CD8-positive, alpha-beta memory T cell (primary cell): ENCODE measurements around the gene AOAH. TPM values are rescaled to one million over a fixed set of nuclear protein-coding genes. Genes with fewer than 3 reads are reported as not detected.
A peak's percentile ranks its signal among the peaks of the same experiment; 100 is the strongest.

ENCODE experiments used
- CTCF ChIA-PET: fragments of 350-600 bp; sonication (Branson Sonifier 250); formaldehyde crosslinking; loops from one replicate; lab custom pipeline; 2021; ENCODE audit warnings: antibody characterized with exemption; lab: Charles Lee
- POLR2A ChIA-PET: fragments of 350-600 bp; sonication (Branson Sonifier 250); formaldehyde crosslinking; loops from one replicate; lab custom pipeline; 2021; ENCODE audit warnings: antibody characterized with exemption; lab: Charles Lee
- DNase-seq, 5 donors: peaks; one replicate each; pipeline versions ENCODE4 v3.0.0 to v3.0.0-alpha.2; 2020 to 2022; ENCODE audit warnings: mixed read lengths in 1 of 5
- H3K27ac ChIP-seq: one replicate; pipeline ENCODE4 v1.7.0; 2013; ENCODE audit warnings: low read depth, mild to moderate bottlenecking, low read length, moderate library complexity
- H3K27me3 ChIP-seq: 2 replicates; pipeline ENCODE4 v1.7.0; 2013; ENCODE audit warnings: low read length, mild to moderate bottlenecking; ENCODE audit not compliant: insufficient read depth, poor library complexity, severe bottlenecking
- H3K36me3 ChIP-seq: 2 replicates; pipeline ENCODE4 v1.7.0; 2013; ENCODE audit warnings: mild to moderate bottlenecking, low read length, moderate library complexity; ENCODE audit not compliant: insufficient read depth
- H3K4me1 ChIP-seq: 2 replicates; pipeline ENCODE4 v1.7.0; 2013; ENCODE audit warnings: mild to moderate bottlenecking, low read length, moderate library complexity; ENCODE audit not compliant: insufficient read depth
- H3K4me3 ChIP-seq: 2 replicates; pipeline ENCODE4 v1.7.0; 2013; ENCODE audit warnings: mild to moderate bottlenecking, low read length
- H3K9me3 ChIP-seq: 2 replicates; pipeline ENCODE4 v1.7.0; 2013; ENCODE audit warnings: mild to moderate bottlenecking, low read length
- H3K27ac Mint-ChIP-seq, 8 donors: one replicate each; pipeline ENCODE4 v1.8.0; 2020 to 2021; ENCODE audit warnings: mixed read lengths in 8 of 8, mild to moderate bottlenecking in 6 of 8, inconsistent platforms in 3 of 8, moderate library complexity in 3 of 8
- H3K27me3 Mint-ChIP-seq, 2 donors: one replicate each; pipeline ENCODE4 v1.8.0; 2020 to 2021; ENCODE audit warnings: mixed read lengths in 2 of 2, mild to moderate bottlenecking in 1 of 2, moderate library complexity in 1 of 2
- H3K36me3 Mint-ChIP-seq, 3 donors: one replicate each; pipeline ENCODE4 v1.8.0; 2020 to 2021; ENCODE audit warnings: mixed read lengths in 3 of 3, inconsistent platforms in 1 of 3, mild to moderate bottlenecking in 1 of 3
- H3K4me1 Mint-ChIP-seq, 3 donors: one replicate each; pipeline ENCODE4 v1.8.0; 2020 to 2021; ENCODE audit warnings: mixed read lengths in 3 of 3, inconsistent platforms in 1 of 3, mild to moderate bottlenecking in 1 of 3
- H3K4me3 Mint-ChIP-seq, 7 donors: one replicate each; pipeline ENCODE4 v1.8.0; 2020 to 2021; ENCODE audit warnings: mixed read lengths in 7 of 7, mild to moderate bottlenecking in 6 of 7, moderate library complexity in 4 of 7, inconsistent platforms in 2 of 7
- H3K9me3 Mint-ChIP-seq, 5 donors: one replicate each; pipeline ENCODE4 v1.8.0; 2020 to 2022; ENCODE audit warnings: mixed read lengths in 5 of 5, mild to moderate bottlenecking in 3 of 5, moderate library complexity in 2 of 5, inconsistent platforms in 1 of 5
- polyA plus RNA-seq: library from polyadenylated mRNA; unstranded; fragments of 300-500 nt; fragmentation: Illumina TruSeq; gene quantifications from one replicate; pipeline ENCODE4 v1.2.3, GENCODE V29; 2021
- total RNA-seq, 2 experiments: library from RNA; stranded (reverse); gene quantifications; one replicate each; pipeline ENCODE4 v1.2.3, GENCODE V29; 2021

The AOAH gene
- total and polyA plus RNA-seq, 3 experiments from 2014 or later = 25.0 to 59.2 (median 26.4) TPM

DNA sequence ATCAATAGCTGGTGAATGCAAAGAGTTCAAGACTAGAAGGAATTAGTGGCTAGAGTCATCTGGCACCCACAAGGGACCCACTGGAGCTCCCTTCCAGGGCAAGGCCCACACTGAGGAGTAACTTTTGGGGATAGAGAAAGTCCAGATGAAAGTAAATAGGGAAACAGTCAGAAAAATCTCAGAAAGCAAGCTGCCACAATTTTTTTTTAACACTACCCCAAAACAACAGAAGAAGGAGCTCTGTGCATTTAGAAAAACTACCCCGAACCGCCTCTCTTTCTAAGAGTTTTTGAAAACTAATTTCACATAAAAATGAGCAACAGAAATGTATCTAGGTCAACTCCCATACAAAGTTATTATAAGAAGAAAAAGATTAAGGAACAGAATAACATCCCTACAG is 42.2 kb downstream of the AOAH start:
- ChIA-PET POLR2A (no interaction called here), CTCF (interaction anchor here (0.5 to 2.9 kb wide), 7 partner anchors 11 to 576 kb away, joined by 3 to 24 read pairs (median 4); no protein-coding TSS in a partner anchor)
- no peak overlapping the region for H3K27ac ChIP-seq
- H3K36me3 ChIP-seq = no peaks in the 10 kb centered on the region
- peaks cover 30% of the 10 kb centered on the region for H3K4me1 ChIP-seq
- H3K9me3 ChIP-seq = no peaks in the 10 kb centered on the region
- H3K27me3 Mint-ChIP-seq = peaks cover 0 to 3% of the 10 kb centered on the region in 2 donors
- peaks cover 59 to 83% (median 78%) of the 10 kb centered on the region in 3 donors for H3K4me1 Mint-ChIP-seq
- H3K9me3 Mint-ChIP-seq = no peaks in the 10 kb centered on the region
- H3K4me3 Mint-ChIP-seq = peak overlapping the region in 2 of 7 donors; percentile 16 to 24
- no peaks in the 10 kb centered on the region for H3K27me3 ChIP-seq
- DNase-seq = peak in 1 of 5 donors; percentile 25
- H3K4me3 ChIP-seq = no peak overlapping the region
- peaks cover 4 to 22% (median 10%) of the 10 kb centered on the region in 3 donors for H3K36me3 Mint-ChIP-seq
- H3K27ac Mint-ChIP-seq = peak overlapping the region in 6 of 8 donors; percentile 3 to 83 (median 39)

DNA sequence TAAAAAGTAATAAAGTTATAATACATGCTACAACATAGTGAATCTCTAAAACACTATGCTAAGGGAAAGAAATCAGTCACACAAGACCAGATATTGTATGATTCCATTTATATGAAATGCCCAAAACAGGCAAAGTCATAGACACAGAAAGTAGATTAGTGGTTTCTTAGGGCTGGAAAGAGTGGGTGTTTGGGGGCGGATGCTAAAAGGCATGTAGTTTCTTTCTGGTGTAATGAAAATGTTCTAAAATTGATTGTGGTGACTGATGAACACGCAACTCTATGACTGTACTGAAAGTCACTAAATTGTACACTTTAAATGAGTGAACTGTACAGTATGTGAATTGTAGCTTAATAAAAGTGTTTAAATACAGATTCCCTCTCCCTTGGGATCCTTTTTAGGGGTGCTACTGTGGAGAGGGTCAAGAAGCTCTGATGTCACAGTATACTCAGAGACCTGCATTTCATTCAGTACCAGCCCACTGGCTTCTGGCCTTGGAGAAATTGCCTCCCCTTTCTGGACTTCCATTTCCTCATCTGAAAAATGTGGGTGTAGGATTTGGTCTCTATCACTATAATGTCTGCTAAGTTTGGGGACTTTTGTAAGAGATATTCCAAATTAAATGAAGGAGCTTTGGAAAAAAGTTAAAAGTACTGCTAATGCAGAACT is 46.4 kb downstream of the AOAH start:
- peaks cover 0 to 3% of the 10 kb centered on the region in 2 donors for H3K27me3 Mint-ChIP-seq
- Histone ChIP-seq H3K4me3 (peak overlapping the region; percentile 23), H3K27ac (no peak overlapping the region), H3K4me1 (peaks cover 18% of the 10 kb centered on the region), H3K27me3 (no peaks in the 10 kb centered on the region), H3K9me3 (no peaks in the 10 kb centered on the region), H3K36me3 (no peaks in the 10 kb centered on the region)
- peak overlapping the region; percentile 33 to 83 (median 70) for H3K4me3 Mint-ChIP-seq
- CTCF ChIA-PET = interaction anchor here (0.9 to 1.7 kb wide), 12 partner anchors 8 to 675 kb away, joined by 3 to 7 read pairs (median 4); partner anchors contain the start of gene AOAH
- POLR2A ChIA-PET = interaction anchor here (0.9 to 1.5 kb wide), 4 partner anchors 58 to 110 kb away, joined by 4 to 6 read pairs (median 4); no protein-coding TSS in a partner anchor
- H3K36me3 Mint-ChIP-seq = peaks cover 0 to 23% (median 4%) of the 10 kb centered on the region in 3 donors
- DNase-seq = peak in 2 of 5 donors; percentile 11 to 14
- H3K27ac Mint-ChIP-seq = peak overlapping the region; percentile 72 to 97 (median 92)
- no peaks in the 10 kb centered on the region for H3K9me3 Mint-ChIP-seq
- H3K4me1 Mint-ChIP-seq = peaks cover 45 to 69% (median 61%) of the 10 kb centered on the region in 3 donors

GRCh38 chr7:36673703-36674102 is 50.6 kb downstream of the AOAH start:
- peak overlapping the region in 2 of 8 donors; percentile 62 to 67 for H3K27ac Mint-ChIP-seq
- no peaks in the 10 kb centered on the region for H3K9me3 ChIP-seq
- no peak overlapping the region for H3K4me3 Mint-ChIP-seq
- CTCF ChIA-PET = interaction anchor here (1.1 to 4.2 kb wide), 4 partner anchors 16 to 508 kb away, joined by 3 to 27 read pairs (median 4); no protein-coding TSS in a partner anchor
- no peaks in the 10 kb centered on the region for H3K27me3 ChIP-seq
- DNase-seq = no peak
- POLR2A ChIA-PET = no interaction called here
- no peaks in the 10 kb centered on the region for H3K36me3 ChIP-seq
- H3K4me3 ChIP-seq = no peak overlapping the region
- peaks cover 3 to 42% (median 13%) of the 10 kb centered on the region in 3 donors for H3K36me3 Mint-ChIP-seq
- H3K27ac ChIP-seq = no peak overlapping the region
- peaks cover 15% of the 10 kb centered on the region for H3K4me1 ChIP-seq
- no peaks in the 10 kb centered on the region for H3K9me3 Mint-ChIP-seq
- peaks cover 48 to 73% (median 67%) of the 10 kb centered on the region in 3 donors for H3K4me1 Mint-ChIP-seq
- peaks cover 0 to 3% of the 10 kb centered on the region in 2 donors for H3K27me3 Mint-ChIP-seq

GRCh38 chr7:36671432-36671829 is 52.9 kb downstream of the AOAH start:
- peak overlapping the region in 4 of 8 donors; percentile 7 to 87 (median 46) for H3K27ac Mint-ChIP-seq
- POLR2A ChIA-PET = interaction anchor here (1.7 kb wide), 1 partner anchor 32 kb away, joined by 5 read pairs; no protein-coding TSS in a partner anchor

GRCh38 chr7:36670585-36671431 is 53.5 kb downstream of the AOAH start:
- Mint-ChIP-seq H3K4me3 (peak overlapping the region in 3 of 7 donors; percentile 30 to 56 (median 50)), H3K4me1 (peaks cover 31 to 64% (median 52%) of the 10 kb centered on the region in 3 donors), H3K9me3 (no peaks in the 10 kb centered on the region), H3K27ac (peak overlapping the region in 7 of 8 donors; percentile 60 to 91 (median 87)), H3K27me3 (peaks cover 0 to 2% of the 10 kb centered on the region in 2 donors), H3K36me3 (peaks cover 5 to 48% (median 18%) of the 10 kb centered on the region in 3 donors)
- H3K27me3 ChIP-seq = no peaks in the 10 kb centered on the region
- no peak overlapping the region for H3K27ac ChIP-seq
- no peaks in the 10 kb centered on the region for H3K9me3 ChIP-seq
- no peaks in the 10 kb centered on the region for H3K4me1 ChIP-seq
- DNase-seq = peak; percentile 47 to 71 (median 65)
- CTCF ChIA-PET = interaction anchor here (0.6 to 5.0 kb wide), 48 partner anchors 8 to 640 kb away, joined by 3 to 78 read pairs (median 4); no protein-coding TSS in a partner anchor
- H3K36me3 ChIP-seq = no peaks in the 10 kb centered on the region
- POLR2A ChIA-PET = interaction anchor here (1.7 kb wide), 1 partner anchor 31 kb away, joined by 5 read pairs; no protein-coding TSS in a partner anchor
- H3K4me3 ChIP-seq = no peak overlapping the region

More at GRCh38 chr7:36671432-36671829, 52.9 kb downstream of the AOAH start:
- Mint-ChIP-seq H3K4me1 (peaks cover 36 to 70% (median 58%) of the 10 kb centered on the region in 3 donors), H3K4me3 (no peak overlapping the region), H3K9me3 (no peaks in the 10 kb centered on the region), H3K36me3 (peaks cover 3 to 47% (median 18%) of the 10 kb centered on the region in 3 donors), H3K27me3 (no peaks in the 10 kb centered on the region)
- DNase-seq = no peak
- no peaks in the 10 kb centered on the region for H3K27me3 ChIP-seq
- no peaks in the 10 kb centered on the region for H3K4me1 ChIP-seq
- no peak overlapping the region for H3K27ac ChIP-seq
- H3K36me3 ChIP-seq = no peaks in the 10 kb centered on the region
- no peaks in the 10 kb centered on the region for H3K9me3 ChIP-seq
- CTCF ChIA-PET = interaction anchor here (0.6 to 5.0 kb wide), 43 partner anchors 9 to 639 kb away, joined by 3 to 78 read pairs (median 4); no protein-coding TSS in a partner anchor
- no peak overlapping the region for H3K4me3 ChIP-seq

- Histone ChIP-seq H3K27ac (no peak overlapping the region), H3K4me1 (no peaks in the 10 kb centered on the region), H3K27me3 (no peaks in the 10 kb centered on the region), H3K36me3 (no peaks in the 10 kb centered on the region), H3K9me3 (no peaks in the 10 kb centered on the region), H3K4me3 (no peak overlapping the region)
- Mint-ChIP-seq H3K27me3 (peaks cover 0 to 2% of the 10 kb centered on the region in 2 donors), H3K9me3 (no peaks in the 10 kb centered on the region), H3K4me1 (peaks cover 29 to 53% (median 40%) of the 10 kb centered on the region in 3 donors), H3K27ac (peak overlapping the region in 7 of 8 donors; percentile 5 to 77 (median 29)), H3K4me3 (peak overlapping the region in 2 of 7 donors; percentile 52 to 78), H3K36me3 (peaks cover 16 to 46% (median 22%) of the 10 kb centered on the region in 3 donors)
- ChIA-PET CTCF (interaction anchor here (1.2 to 5.0 kb wide), 2 partner anchors 158 to 179 kb away, joined by 3 to 78 read pairs; no protein-coding TSS in a partner anchor), POLR2A (no interaction called here)
- DNase-seq = no peak
Measured at GRCh38 chr7:36668750-36669149, 55.5 kb downstream of the AOAH start.

- no peak overlapping the region for H3K27ac ChIP-seq
- peaks cover 30 to 53% (median 43%) of the 10 kb centered on the region in 3 donors for H3K4me1 Mint-ChIP-seq
- H3K36me3 Mint-ChIP-seq = peaks cover 16 to 42% (median 22%) of the 10 kb centered on the region in 3 donors
- H3K4me3 ChIP-seq = no peak overlapping the region
- H3K27me3 ChIP-seq = no peaks in the 10 kb centered on the region
- H3K9me3 ChIP-seq = no peaks in the 10 kb centered on the region
- no peak overlapping the region for H3K4me3 Mint-ChIP-seq
- DNase-seq = no peak
- ChIA-PET CTCF (interaction anchor here (1.2 to 5.0 kb wide), 2 partner anchors 157 to 179 kb away, joined by 3 to 78 read pairs; no protein-coding TSS in a partner anchor), POLR2A (no interaction called here)
- H3K9me3 Mint-ChIP-seq = no peaks in the 10 kb centered on the region
- peak overlapping the region in 3 of 8 donors; percentile 7 to 61 (median 9) for H3K27ac Mint-ChIP-seq
- no peaks in the 10 kb centered on the region for H3K36me3 ChIP-seq
- peaks cover 0 to 2% of the 10 kb centered on the region in 2 donors for H3K27me3 Mint-ChIP-seq
- no peaks in the 10 kb centered on the region for H3K4me1 ChIP-seq
Measured at GRCh38 chr7:36668080-36668479, 56.2 kb downstream of the AOAH start.
